ENCODE results near the gene KREMEN1. TPM values are rescaled to one million over a fixed set of nuclear protein-coding genes. Genes with fewer than 3 reads are reported as not detected.

KREMEN1 gene
- total RNA-seq, 1 experiment from 2014 or later, result 31.9 TPM

- intact Hi-C loops (cut with micrococcal nuclease), result no loop called here
- no peak overlapping the region for H3K4me3 ChIP-seq (replicated peaks in 1 of 2; ENCODE audit: low read depth in 1 of 2, low read length in 2 of 2)
- H3K79me2 ChIP-seq (ENCODE audit: insufficient read depth, low read length), result no peaks in the 10 kb centered on the region
- no TSS peak for BruUV-seq (replicated peaks)
- TF ChIP-seq ZFX (IDR thresholded peaks at IDR 0.05) (no peak), EZH2 (IDR thresholded peaks at IDR 0.05) (no peak), SP1 (IDR thresholded peaks at IDR 0.05; ENCODE audit: low read depth) (no peak), CEBPB (IDR thresholded peaks at IDR 0.05; ENCODE audit: low read depth) (no peak), EGR1 (IDR thresholded peaks at IDR 0.05; ENCODE audit: low read depth) (no peak)
- no peak overlapping the region for H3K9ac ChIP-seq (ENCODE audit: low read length)
- DNase-seq (ENCODE audit: low read depth, low spot score), result no peak
- no peak overlapping the region for H2AFZ ChIP-seq (ENCODE audit: low read depth, low read length, poor library complexity, severe bottlenecking)
- no peak overlapping the region for H3K27ac ChIP-seq (ENCODE audit: low read depth, low read length)
- no peaks in the 10 kb centered on the region for H3K27me3 ChIP-seq (ENCODE audit: insufficient read depth, low read length)
- no peaks in the 10 kb centered on the region for H3K9me3 ChIP-seq (ENCODE audit: control insufficient read depth in 1 of 2, insufficient read depth in 1 of 2, low read depth in 1 of 2, low read length in 2 of 2)
- no peaks in the 10 kb centered on the region for H3K36me3 ChIP-seq (ENCODE audit: control insufficient read depth in 1 of 2, insufficient read depth in 2 of 2, low read length in 2 of 2)
- no peak overlapping the region for H3K4me2 ChIP-seq (ENCODE audit: low read length)
- no peaks in the 10 kb centered on the region for H3K9me2 ChIP-seq (ENCODE audit: insufficient read depth)
- H3K4me1 ChIP-seq (ENCODE audit: control insufficient read depth in 1 of 2, insufficient read depth in 2 of 2, low read length in 2 of 2), result no peaks in the 10 kb centered on the region
- RAD21 ChIA-PET (ENCODE audit: low non-redundant PET in 1 of 2, low total read pairs in 2 of 2, uncharacterized antibody in 2 of 2, unreplicated experiment in 2 of 2), result no interaction called here
- CTCF ChIA-PET, result interaction anchor here (1.7 kb wide), 1 partner anchor 11 kb away, joined by 3 read pairs; the partner anchor contains the start of gene EMID1
- POLR2A ChIA-PET, result no interaction called here
- ATAC-seq, result no peak
- no peaks in the 10 kb centered on the region for H4K20me1 ChIP-seq (ENCODE audit: insufficient read depth)
These were observed 143.4 kb downstream of the KREMEN1 start for GRCh38 chr22:29216011-29216872.

GRCh38 chr22:29216873-29217666, 144.2 kb downstream of the KREMEN1 start:
- Histone ChIP-seq H3K4me1 (ENCODE audit: control insufficient read depth in 1 of 2, insufficient read depth in 2 of 2, low read length in 2 of 2) (no peaks in the 10 kb centered on the region), H3K9me3 (ENCODE audit: control insufficient read depth in 1 of 2, insufficient read depth in 1 of 2, low read depth in 1 of 2, low read length in 2 of 2) (no peaks in the 10 kb centered on the region), H4K20me1 (ENCODE audit: insufficient read depth) (no peaks in the 10 kb centered on the region), H3K27me3 (ENCODE audit: insufficient read depth, low read length) (no peaks in the 10 kb centered on the region), H3K27ac (ENCODE audit: low read depth, low read length) (no peak overlapping the region), H3K9ac (ENCODE audit: low read length) (no peak overlapping the region), H3K9me2 (ENCODE audit: insufficient read depth) (no peaks in the 10 kb centered on the region), H3K36me3 (ENCODE audit: control insufficient read depth in 1 of 2, insufficient read depth in 2 of 2, low read length in 2 of 2) (no peaks in the 10 kb centered on the region), H2AFZ (ENCODE audit: low read depth, low read length, poor library complexity, severe bottlenecking) (no peak overlapping the region), H3K4me2 (ENCODE audit: low read length) (no peak overlapping the region), H3K79me2 (ENCODE audit: insufficient read depth, low read length) (no peaks in the 10 kb centered on the region), H3K4me3 (replicated peaks in 1 of 2; ENCODE audit: low read depth in 1 of 2, low read length in 2 of 2) (no peak overlapping the region)
- no peak for ATAC-seq
- intact Hi-C loops (cut with micrococcal nuclease), result no loop called here
- no peak for DNase-seq (ENCODE audit: low read depth, low spot score)
- RAD21 ChIA-PET (ENCODE audit: low non-redundant PET in 1 of 2, low total read pairs in 2 of 2, uncharacterized antibody in 2 of 2, unreplicated experiment in 2 of 2), result no interaction called here
- CTCF ChIA-PET, result no interaction called here
- POLR2A ChIA-PET, result no interaction called here
- BruUV-seq (replicated peaks), result no TSS peak
- no peak for TF ChIP-seq FOSL1 (IDR thresholded peaks at IDR 0.05; ENCODE audit: low read depth)
- TF ChIP-seq SP1 (IDR thresholded peaks at IDR 0.05; ENCODE audit: low read depth), result no peak
- no peak for TF ChIP-seq ZFX (IDR thresholded peaks at IDR 0.05)
- no peak for TF ChIP-seq EZH2phosphoT487 (IDR thresholded peaks at IDR 0.05; ENCODE audit: borderline replicate concordance)
- TF ChIP-seq EGR1 (IDR thresholded peaks at IDR 0.05; ENCODE audit: low read depth), result no peak
- no peak for TF ChIP-seq SIN3A (IDR thresholded peaks at IDR 0.05; ENCODE audit: low read depth)
- no peak for TF ChIP-seq CTCF (IDR thresholded peaks at IDR 0.05 in 2 of 3, conservative IDR thresholded peaks at IDR 0.05 in 1 of 3; ENCODE audit: borderline replicate concordance in 1 of 3, insufficient read depth in 1 of 3, low read depth in 2 of 3, low read length in 2 of 3)
- no peak for TF ChIP-seq RAD21 (IDR thresholded peaks at IDR 0.05; ENCODE audit: low read depth)
- no peak for TF ChIP-seq EZH2 (IDR thresholded peaks at IDR 0.05)
- TF ChIP-seq SRF (IDR thresholded peaks at IDR 0.05; ENCODE audit: low read depth), result no peak
- no peak for TF ChIP-seq CEBPB (IDR thresholded peaks at IDR 0.05; ENCODE audit: low read depth)
